ENCODE results near the gene DYSF.

GRCh38 chr2:71547616-71548285 is 94.4 kb downstream of the DYSF start:
- TF ChIP-seq POLR2A (IDR thresholded peaks at IDR 0.05) (no peak), CTCF (IDR thresholded peaks at IDR 0.05) (no peak)
